ENCODE results near the gene DNAJB9. TPM values are rescaled to one million over a fixed set of nuclear protein-coding genes. Genes with fewer than 3 reads are reported as not detected.

The DNAJB9 gene
- 10 to 100 TPM; 30.2 to 53.9 TPM for total RNA-seq

DNA sequence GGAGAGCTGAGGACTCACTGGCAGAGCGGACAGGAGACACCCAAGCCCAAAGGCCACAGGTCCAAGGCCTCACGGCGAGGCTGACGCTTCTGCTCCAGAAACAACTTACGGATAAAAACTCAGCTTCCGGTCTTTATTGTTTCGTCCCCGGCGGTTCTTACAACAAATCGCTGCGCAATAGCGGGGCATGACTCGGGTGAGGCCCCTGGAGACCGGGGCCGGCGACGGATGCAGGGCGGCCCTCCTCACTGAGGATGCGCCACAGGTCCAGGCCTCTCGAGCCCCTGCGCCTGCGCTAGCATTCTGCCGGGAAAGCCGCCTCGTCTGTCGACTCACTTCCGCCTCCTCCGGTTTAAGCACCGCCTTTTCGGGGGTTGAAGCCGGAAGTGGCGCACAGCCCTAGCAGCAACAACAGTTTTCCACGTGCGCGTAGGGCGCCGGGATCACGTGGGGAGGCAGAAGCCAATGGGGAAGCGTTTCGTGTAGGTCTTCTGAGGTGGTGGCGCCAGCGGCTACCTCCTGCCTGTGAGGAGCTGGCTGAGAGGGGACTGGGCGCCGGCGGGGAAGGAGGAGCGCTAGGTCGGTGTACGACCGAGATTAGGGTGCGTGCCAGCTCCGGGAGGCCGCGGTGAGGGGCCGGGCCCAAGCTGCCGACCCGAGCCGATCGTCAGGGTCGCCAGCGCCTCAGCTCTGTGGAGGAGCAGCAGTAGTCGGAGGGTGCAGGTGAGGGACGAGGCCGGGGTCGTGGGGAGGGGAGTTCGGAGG lies at the start of gene DNAJB9, which contains the start of gene THAP5:
Gene DNAJB9 (plus strand): TSS at position 494 of the 765 bp plus-strand sequence. CDS start 1,853 bp downstream, outside the sequence.
Gene THAP5 (minus strand): TSS at position 326 of the 765 bp plus-strand sequence. CDS start 137 bp downstream, at position 189.
- peak; percentile 99 for ATAC-seq (ENCODE audit: insufficient number of reproducible peaks, low FRiP score, low read depth)

DNA sequence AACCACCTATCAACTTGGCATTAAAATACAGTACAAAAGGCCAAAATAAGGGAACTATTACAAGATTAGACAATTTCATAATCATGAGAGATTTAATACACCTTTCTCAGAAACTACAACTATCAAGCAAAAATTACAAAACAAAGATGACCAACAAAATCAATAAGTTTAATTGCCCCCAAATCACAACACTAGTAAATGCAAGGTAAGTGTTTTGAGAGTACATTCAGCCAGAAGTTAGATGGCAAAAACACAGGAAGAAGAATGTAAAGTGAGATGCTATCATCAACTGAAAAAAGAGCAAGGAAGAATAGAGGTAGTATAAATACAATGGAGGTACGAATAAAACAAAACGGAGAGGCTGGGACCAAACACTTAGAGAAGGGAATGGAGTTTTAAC lies 46.9 kb upstream of the DNAJB9 start:
- Histone ChIP-seq H3K27me3 (replicated peaks; ENCODE audit: insufficient read depth) (no peaks in the 10 kb centered on the region), H3K4me3 (no peak overlapping the region), H3K4me1 (ENCODE audit: control insufficient read depth in 1 of 2, low read depth in 2 of 2) (peaks cover 14 to 29% of the 10 kb centered on the region in 2 donors), H3K36me3 (peaks cover 4% of the 10 kb centered on the region), H3K27ac (no peak overlapping the region), H3K9me3 (no peaks in the 10 kb centered on the region)
- DNase-seq (ENCODE audit: low spot score) (no peak), ATAC-seq (ENCODE audit: insufficient number of reproducible peaks, low FRiP score, low read depth) (no peak)
- TF ChIP-seq, protein P1, sequence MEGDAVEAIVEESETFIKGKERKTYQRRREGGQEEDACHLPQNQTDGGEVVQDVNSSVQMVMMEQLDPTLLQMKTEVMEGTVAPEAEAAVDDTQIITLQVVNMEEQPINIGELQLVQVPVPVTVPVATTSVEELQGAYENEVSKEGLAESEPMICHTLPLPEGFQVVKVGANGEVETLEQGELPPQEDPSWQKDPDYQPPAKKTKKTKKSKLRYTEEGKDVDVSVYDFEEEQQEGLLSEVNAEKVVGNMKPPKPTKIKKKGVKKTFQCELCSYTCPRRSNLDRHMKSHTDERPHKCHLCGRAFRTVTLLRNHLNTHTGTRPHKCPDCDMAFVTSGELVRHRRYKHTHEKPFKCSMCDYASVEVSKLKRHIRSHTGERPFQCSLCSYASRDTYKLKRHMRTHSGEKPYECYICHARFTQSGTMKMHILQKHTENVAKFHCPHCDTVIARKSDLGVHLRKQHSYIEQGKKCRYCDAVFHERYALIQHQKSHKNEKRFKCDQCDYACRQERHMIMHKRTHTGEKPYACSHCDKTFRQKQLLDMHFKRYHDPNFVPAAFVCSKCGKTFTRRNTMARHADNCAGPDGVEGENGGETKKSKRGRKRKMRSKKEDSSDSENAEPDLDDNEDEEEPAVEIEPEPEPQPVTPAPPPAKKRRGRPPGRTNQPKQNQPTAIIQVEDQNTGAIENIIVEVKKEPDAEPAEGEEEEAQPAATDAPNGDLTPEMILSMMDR (IDR thresholded peaks at IDR 0.05): no peak

More for the DNA sequence above, at the start of gene DNAJB9, which contains the start of gene THAP5:
- H3K4me1 ChIP-seq (ENCODE audit: control insufficient read depth in 1 of 2, low read depth in 2 of 2): peaks cover 22 to 26% of the 10 kb centered on the region in 2 donors
- peak within 1 kb of the TSS; percentile 94 for H3K4me3 ChIP-seq
- no peaks in the 10 kb centered on the region for H3K9me3 ChIP-seq
- peak within 1 kb of the TSS; percentile 94 to 98 for H3K27ac ChIP-seq
- TF ChIP-seq, protein P1 (IDR thresholded peaks at IDR 0.05): no peak
- peaks cover 9% of the 10 kb centered on the region for H3K36me3 ChIP-seq
- peak; percentile 94 for DNase-seq (ENCODE audit: low spot score)
- no peaks in the 10 kb centered on the region for H3K27me3 ChIP-seq (replicated peaks; ENCODE audit: insufficient read depth)

DNA sequence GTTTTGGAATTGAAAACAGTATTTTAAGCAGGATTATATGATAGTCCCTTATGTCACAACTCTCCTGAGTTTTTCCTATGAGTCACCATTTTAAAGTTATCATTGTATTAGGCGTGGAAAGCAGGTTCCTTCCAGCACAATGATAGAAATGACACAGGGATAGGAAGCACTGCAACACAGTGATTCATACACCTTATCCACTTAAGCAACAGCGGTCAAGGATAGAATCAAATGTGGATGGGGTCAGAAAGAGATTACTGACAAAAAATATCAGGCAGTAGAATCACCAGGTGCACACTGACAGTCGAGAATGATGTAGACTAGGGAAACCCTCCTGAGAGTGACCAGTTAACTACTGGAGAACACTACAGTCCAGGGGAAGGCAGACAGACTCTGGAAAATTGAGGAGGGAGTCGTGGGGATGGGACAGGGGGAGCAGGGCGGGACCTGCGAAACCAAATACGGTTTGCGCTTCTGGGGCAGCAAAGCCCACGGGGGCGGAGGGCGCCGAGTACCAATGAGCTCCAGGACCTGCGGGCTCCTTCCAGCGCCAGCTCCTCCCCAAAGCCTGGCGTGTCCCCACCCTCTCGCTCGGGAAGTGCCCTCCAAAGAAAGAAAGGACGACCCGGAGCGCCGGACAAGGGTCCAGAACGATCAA lies 44.2 kb upstream of the DNAJB9 start:
- no peaks in the 10 kb centered on the region for H3K27me3 ChIP-seq (replicated peaks; ENCODE audit: insufficient read depth)
- DNase-seq (ENCODE audit: low spot score) (no peak), ATAC-seq (ENCODE audit: insufficient number of reproducible peaks, low FRiP score, low read depth) (peak; percentile 62)
- peak overlapping the region; percentile 97 for H3K27ac ChIP-seq
- TF ChIP-seq, protein P1 (IDR thresholded peaks at IDR 0.05): no peak
- peak overlapping the region; percentile 89 for H3K4me3 ChIP-seq
- peaks cover 14 to 29% of the 10 kb centered on the region in 2 donors for H3K4me1 ChIP-seq (ENCODE audit: control insufficient read depth in 1 of 2, low read depth in 2 of 2)
- H3K36me3 ChIP-seq: no peaks in the 10 kb centered on the region
- H3K9me3 ChIP-seq: no peaks in the 10 kb centered on the region

DNA sequence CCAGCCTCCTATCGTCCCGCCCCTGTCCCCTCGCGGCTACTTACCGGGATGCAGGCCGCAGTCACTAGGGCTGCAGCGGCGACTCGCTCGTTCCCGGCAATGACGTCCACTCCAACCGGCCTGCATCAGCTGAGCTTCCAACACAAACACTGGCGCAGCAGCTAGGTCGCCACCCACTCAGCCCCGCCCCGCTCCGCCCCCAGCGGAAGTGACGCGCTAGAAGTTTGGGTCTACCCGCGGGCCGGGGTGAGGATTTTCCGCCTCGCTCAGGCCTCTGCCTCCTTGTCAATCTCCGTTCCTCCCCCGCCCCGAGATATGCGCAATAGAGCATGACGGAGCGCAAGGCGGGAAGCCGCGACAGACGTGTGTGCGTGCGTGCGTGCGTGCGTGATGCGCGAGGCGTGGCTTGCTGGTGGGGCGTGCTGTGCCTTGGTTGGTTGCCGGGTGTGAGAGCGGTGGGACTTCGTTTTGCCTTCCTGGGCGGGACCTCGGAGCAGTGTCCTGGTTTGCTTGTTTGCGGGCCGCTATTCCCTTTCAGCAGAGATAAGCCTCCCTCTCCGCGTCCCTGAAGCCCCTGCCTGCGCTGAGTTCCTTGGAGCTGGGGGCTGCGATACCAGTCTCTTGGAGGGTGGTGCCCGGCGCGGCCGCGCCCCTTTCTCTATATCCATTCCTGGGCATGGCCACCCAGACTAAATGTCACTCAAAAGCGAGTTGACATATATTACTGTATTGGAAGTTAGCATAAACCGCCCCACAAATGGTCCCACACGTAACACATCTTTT lies 43.5 kb upstream of the DNAJB9 start, which contains the start of gene PNPLA8:
Gene PNPLA8 (minus strand): TSS at position 151 of the 783 bp plus-strand sequence. CDS start 10,644 bp downstream, outside the sequence.
- DNase-seq (ENCODE audit: low spot score) (peak; percentile 99), ATAC-seq (ENCODE audit: insufficient number of reproducible peaks, low FRiP score, low read depth) (peak; percentile 94)
- Histone ChIP-seq H3K36me3 (no peaks in the 10 kb centered on the region), H3K9me3 (no peaks in the 10 kb centered on the region), H3K4me3 (peak within 1 kb of the TSS; percentile 89), H3K27ac (peak within 1 kb of the TSS; percentile 97), H3K27me3 (replicated peaks; ENCODE audit: insufficient read depth) (no peaks in the 10 kb centered on the region), H3K4me1 (ENCODE audit: control insufficient read depth in 1 of 2, low read depth in 2 of 2) (peaks cover 14 to 29% of the 10 kb centered on the region in 2 donors)
- TF ChIP-seq, protein P1 (IDR thresholded peaks at IDR 0.05): no peak

Measured in thoracic aorta (tissue), 2 donors.